Small intestine (tissue), 7 donors: ENCODE data around the gene CDC6. TPM values are rescaled to one million over a fixed set of nuclear protein-coding genes. Genes with fewer than 3 reads are reported as not detected.

Source experiments
- DNase-seq, 2 donors: peaks; one replicate each; pipeline versions ENCODE4 v3.0.0 to v3.0.0-alpha.2; 2013
- FAIRE-seq: peaks from 2 replicates; lab custom pipeline; 2012; peaks lifted over from hg19 to GRCh38; lab: Jason Lieb, UNC
- H3K27ac ChIP-seq, 3 donors: one replicate each; pipeline ENCODE4 v1.5.1; 2013; ENCODE audit warnings: low read length in 2 of 3, mild to moderate bottlenecking in 2 of 3, control low read depth in 1 of 3, inconsistent platforms in 1 of 3, low read depth in 1 of 3, moderate library complexity in 1 of 3
- H3K27me3 ChIP-seq, 3 donors: one replicate each; pipeline ENCODE4 v1.6.1; 2013; ENCODE audit warnings: low read length in 3 of 3, inconsistent platforms in 1 of 3; ENCODE audit not compliant: control insufficient read depth in 3 of 3, insufficient read depth in 3 of 3
- H3K36me3 ChIP-seq, 3 donors: one replicate each; pipeline ENCODE4 v1.6.1; 2013; ENCODE audit warnings: low read length in 3 of 3, inconsistent platforms in 1 of 3, low read depth in 1 of 3, mild to moderate bottlenecking in 1 of 3, moderate library complexity in 1 of 3; ENCODE audit not compliant: control insufficient read depth in 3 of 3, insufficient read depth in 2 of 3
- H3K4me1 ChIP-seq, 3 donors: one replicate each; pipeline ENCODE4 v1.6.1; 2013; ENCODE audit warnings: low read length in 2 of 3, inconsistent platforms in 1 of 3, low read depth in 1 of 3, mild to moderate bottlenecking in 1 of 3, moderate library complexity in 1 of 3; ENCODE audit not compliant: control insufficient read depth in 3 of 3, insufficient read depth in 2 of 3
- H3K4me3 ChIP-seq, 3 donors: one replicate each; pipeline ENCODE4 v1.5.1; 2013; ENCODE audit warnings: low read length in 3 of 3, control low read depth in 1 of 3, inconsistent platforms in 1 of 3, low read depth in 1 of 3, mild to moderate bottlenecking in 1 of 3, moderate library complexity in 1 of 3
- H3K9me3 ChIP-seq, 2 donors: one replicate each; pipeline ENCODE4 v1.6.1; 2013; ENCODE audit warnings: low read depth in 1 of 2, low read length in 1 of 2; ENCODE audit not compliant: control insufficient read depth in 2 of 2, insufficient read depth in 1 of 2
- WGBS, 3 donors: extraction: QIAGEN DNeasy Blood & Tissue Kit; methylation state at CpG; one replicate each; pipeline ENCODE4 v1.1.7; 2013; 5-methylcytosine and 5-hydroxymethylcytosine counted together
- polyA plus RNA-seq, 4 donors: library from polyadenylated mRNA; stranded (reverse) in 3 of 4; unstranded in 1 of 4; fragments of 200-250 nt in 3 of 4; fragments of 120-200 nt in 1 of 4; gene quantifications; one replicate each; pipeline versions ENCODE4 v1.2.1 to v1.2.3, GENCODE V29; 2013
- donor health status: healthy with polysubstance abuse.
- donor health status: control.
- donor health status: control.
- donor health status: Bipolar disorder and iron deficiency.
- donor health status: healthy.

CDC6 gene
- polyA plus RNA-seq, 4 donors, result 2.5 to 11.5 (median 7.3) TPM

DNA sequence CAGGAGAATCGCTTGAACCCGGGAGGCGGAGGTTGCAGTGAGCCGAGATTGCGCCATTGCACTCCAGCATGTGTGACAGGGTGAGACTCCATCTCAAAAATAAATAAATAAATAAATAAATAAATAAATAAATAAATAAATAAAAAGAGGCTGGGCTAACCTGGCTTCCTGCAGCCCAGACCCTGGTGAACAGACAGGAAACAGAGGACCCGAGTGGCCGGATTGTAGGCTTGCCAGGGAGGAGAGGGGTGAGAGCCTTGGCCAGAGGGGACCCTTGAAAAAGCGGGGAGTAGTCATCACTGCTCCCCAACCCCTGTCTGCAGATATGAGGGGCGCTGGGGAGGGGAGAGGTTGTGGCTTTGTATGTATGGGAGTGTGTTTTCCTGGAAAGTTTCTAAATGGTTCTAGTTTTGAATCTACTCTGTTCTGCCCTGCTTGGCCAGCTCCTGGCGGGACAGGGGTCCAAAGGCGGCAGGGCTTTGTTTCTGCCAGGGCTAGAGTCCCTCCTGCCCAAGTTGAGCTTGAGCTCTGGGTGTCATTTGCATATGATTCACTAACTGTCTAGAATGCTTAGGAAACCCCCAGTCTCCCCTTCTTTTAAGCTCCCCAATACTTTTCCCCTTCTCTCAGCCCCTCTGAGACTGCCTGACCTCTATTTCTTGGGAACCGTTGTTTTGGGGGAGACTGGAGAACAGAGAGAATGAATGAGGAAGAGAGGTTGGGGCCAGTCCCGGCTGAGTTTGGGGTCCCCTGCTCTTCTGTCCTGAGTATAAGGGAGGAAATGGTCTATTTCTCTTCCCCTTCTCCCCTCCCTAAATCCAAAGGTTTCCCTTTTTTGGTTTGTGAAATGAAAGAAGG is 37.7 kb downstream of the CDC6 start:
- peak overlapping the region in 2 of 3 donors; percentile 52 to 84 for H3K27ac ChIP-seq
- FAIRE-seq (no peak), DNase-seq (no peak)
- 66 to 81% (median 81%) methylated on average over 13 of the region's 13 CpGs for WGBS, 3 donors
- H3K4me3 ChIP-seq, result no peak overlapping the region
- peaks cover 0 to 33% (median 0%) of the 10 kb centered on the region in 3 donors for H3K36me3 ChIP-seq
- H3K9me3 ChIP-seq, result no peaks in the 10 kb centered on the region
- H3K4me1 ChIP-seq, result peaks cover 18 to 72% (median 47%) of the 10 kb centered on the region in 3 donors
- no peaks in the 10 kb centered on the region for H3K27me3 ChIP-seq

DNA sequence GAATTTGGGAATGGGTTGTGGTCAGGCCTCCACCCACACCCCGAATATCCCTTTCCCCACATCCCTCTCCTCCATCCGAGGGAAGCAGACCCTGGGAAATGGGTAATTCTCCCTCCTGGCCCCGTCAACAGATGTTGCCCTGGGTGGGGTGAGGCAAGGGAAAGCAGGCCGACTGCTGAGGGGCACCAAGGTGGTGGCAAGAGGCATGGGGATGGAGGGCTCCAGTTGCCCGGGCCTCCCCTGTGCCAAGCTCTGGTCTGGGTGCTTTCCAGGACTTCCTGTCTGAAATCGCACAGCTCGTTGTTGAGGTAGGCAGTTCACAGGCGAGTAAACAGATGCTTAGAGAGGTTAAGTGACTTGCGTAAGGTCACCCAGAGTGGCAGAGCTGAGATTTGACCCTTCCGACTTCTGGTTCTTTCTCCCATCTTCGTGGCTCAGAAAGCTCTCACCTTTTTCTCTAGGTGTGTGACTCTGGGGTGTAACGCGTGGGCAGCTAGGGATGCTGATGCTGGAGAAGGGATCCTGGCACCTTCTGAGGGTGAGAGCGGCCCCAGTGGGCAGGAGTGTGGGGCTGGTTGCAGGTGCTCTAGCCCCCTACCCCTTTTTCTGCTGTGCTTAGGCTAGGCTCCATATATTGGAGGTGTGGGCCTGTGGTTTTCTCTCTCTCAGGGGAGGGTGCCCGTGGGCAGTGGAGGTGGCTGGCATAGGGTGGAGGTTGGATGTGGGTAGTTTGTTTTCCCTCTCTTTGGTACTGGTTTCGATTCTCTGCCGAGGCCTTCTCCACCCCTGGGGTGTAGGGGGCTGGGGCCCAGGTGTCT is 38.5 kb downstream of the CDC6 start:
- DNase-seq, result no peak

DNA sequence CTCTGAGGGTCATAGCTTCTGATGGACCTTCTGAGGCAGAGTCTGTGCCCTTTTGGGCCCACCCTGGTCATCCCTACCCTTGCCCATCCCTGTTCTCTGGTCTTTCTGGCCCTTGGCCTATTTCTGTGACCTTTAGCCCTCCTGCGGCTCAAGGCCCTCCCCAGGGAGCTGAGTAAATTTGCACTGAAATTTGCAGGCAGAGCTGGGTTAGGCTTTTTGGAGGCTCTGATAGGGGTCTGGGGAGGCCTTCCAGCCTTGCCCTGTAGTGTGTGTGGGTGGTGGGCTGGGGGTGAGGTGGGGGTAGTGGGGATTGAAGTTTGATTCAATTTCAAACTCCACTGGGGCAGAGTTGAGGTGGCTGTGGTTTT is 39.1 kb downstream of the CDC6 start:
- Histone ChIP-seq H3K27me3 (no peaks in the 10 kb centered on the region), H3K36me3 (peaks cover 0 to 43% (median 0%) of the 10 kb centered on the region in 3 donors), H3K9me3 (no peaks in the 10 kb centered on the region), H3K4me3 (no peak overlapping the region), H3K4me1 (peaks cover 18 to 61% (median 43%) of the 10 kb centered on the region in 3 donors), H3K27ac (peak overlapping the region in 2 of 3 donors; percentile 42 to 84)
- 0 to 32% (median 17%) methylated on average over 1 of the region's 1 CpG for WGBS, 3 donors
- DNase-seq, result peak in 1 of 2 donors; percentile 63
- FAIRE-seq, result no peak

More for the DNA sequence above, 38.5 kb downstream of the CDC6 start:
- Histone ChIP-seq H3K9me3 (no peaks in the 10 kb centered on the region), H3K4me1 (peaks cover 18 to 66% (median 47%) of the 10 kb centered on the region in 3 donors), H3K27ac (peak overlapping the region in 2 of 3 donors; percentile 52 to 84), H3K36me3 (peaks cover 0 to 42% (median 0%) of the 10 kb centered on the region in 3 donors), H3K4me3 (no peak overlapping the region), H3K27me3 (no peaks in the 10 kb centered on the region)
- WGBS, 3 donors, result 47 to 54% (median 52%) methylated on average over 17 of the region's 17 CpGs
- FAIRE-seq, result no peak

DNA sequence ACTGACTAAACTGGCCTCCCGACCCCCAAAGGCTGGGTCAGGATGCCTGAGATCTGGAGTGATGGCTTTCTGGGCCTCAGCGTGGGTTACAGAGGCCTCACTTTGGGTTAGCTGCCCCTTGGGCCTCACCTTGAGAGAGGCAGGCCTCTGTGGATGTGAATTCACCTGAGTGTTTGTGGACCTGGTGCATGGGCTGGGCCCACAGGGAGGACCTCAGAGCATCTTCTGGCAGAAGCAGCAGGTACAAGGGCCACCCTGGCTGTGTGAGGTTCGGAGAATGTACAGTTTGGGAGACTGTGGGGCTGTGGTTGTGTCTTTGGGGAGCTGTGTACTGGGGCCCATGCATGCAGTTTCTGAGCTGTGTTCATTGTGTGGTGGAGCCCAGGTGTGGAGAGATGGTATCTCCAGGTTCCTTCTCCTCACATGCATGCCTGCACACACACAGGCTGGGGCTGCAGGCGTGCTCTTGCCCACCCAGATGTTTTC is 39.6 kb downstream of the CDC6 start:
- Histone ChIP-seq H3K4me1 (peaks cover 18 to 56% (median 43%) of the 10 kb centered on the region in 3 donors), H3K36me3 (peaks cover 0 to 48% (median 0%) of the 10 kb centered on the region in 3 donors), H3K9me3 (no peaks in the 10 kb centered on the region), H3K4me3 (no peak overlapping the region), H3K27ac (peak overlapping the region in 2 of 3 donors; percentile 37 to 42), H3K27me3 (no peaks in the 10 kb centered on the region)
- WGBS, 3 donors, result 58 to 65% (median 60%) methylated on average over 4 of the region's 4 CpGs
- no peak for DNase-seq
- no peak for FAIRE-seq

DNA sequence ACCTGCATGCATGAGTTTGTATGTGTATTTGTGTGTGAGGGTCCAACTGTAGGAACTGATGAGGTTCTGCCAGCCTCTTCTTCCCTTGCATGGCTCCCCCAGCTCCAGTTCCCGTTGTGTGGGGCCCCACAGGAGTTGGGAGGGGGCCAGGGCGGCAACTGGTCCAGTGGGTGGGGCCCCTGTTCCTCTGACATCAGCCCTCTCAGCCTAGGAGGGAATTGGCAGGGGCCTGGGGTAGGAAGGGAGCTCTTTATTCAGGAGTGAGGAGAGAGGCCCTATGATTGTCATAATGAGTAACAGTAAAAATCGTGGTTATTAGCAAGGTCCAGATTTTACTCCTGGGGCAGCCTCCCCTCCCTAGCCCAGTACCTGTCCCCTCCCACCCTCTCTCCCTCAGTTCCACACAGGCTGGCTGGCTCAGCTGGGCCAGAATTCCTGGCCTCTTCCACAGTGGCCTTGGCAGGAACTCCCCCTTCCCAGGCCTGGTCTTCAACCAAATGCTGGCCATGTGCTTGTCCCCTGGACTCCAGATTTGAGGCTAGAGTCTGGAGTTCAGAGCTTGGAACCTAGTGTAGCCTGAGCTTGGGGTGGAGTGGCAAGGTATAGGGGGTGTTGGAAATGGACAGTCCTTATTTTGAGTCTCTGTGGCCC is 40.2 kb downstream of the CDC6 start:
- DNase-seq (no peak), FAIRE-seq (no peak)
- Histone ChIP-seq H3K36me3 (peaks cover 0 to 53% (median 0%) of the 10 kb centered on the region in 3 donors), H3K4me3 (no peak overlapping the region), H3K9me3 (no peaks in the 10 kb centered on the region), H3K4me1 (peaks cover 18 to 51% (median 43%) of the 10 kb centered on the region in 3 donors), H3K27me3 (no peaks in the 10 kb centered on the region), H3K27ac (peak overlapping the region in 1 of 3 donors; percentile 38)
- 13 to 26% (median 21%) methylated on average over 3 of the region's 3 CpGs for WGBS, 3 donors

DNA sequence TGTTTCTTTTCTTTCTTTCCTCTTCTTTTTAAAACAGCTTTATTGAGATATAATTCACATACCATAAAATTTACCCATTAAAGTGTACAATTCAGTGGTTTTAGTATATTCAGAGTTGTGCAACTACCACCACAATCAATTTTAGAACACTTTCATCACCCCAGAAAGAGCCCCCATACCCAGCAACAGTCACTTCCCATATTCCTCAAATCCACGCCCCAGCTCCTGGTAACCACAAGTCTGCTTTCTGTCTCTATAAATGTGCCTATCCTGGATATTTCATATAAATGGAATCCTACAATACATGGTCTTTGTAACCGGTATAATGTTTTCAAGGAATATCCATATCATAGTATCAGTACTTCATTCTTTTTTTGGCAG is 40.7 kb downstream of the CDC6 start:
- Histone ChIP-seq H3K4me3 (no peak overlapping the region), H3K4me1 (peaks cover 18 to 46% (median 43%) of the 10 kb centered on the region in 3 donors), H3K36me3 (peaks cover 0 to 58% (median 0%) of the 10 kb centered on the region in 3 donors), H3K27me3 (no peaks in the 10 kb centered on the region), H3K9me3 (no peaks in the 10 kb centered on the region), H3K27ac (peak overlapping the region in 1 of 3 donors; percentile 38)
- DNase-seq (no peak), FAIRE-seq (no peak)
- 91 to 94% (median 92%) methylated on average over 2 of the region's 2 CpGs for WGBS, 3 donors

DNA sequence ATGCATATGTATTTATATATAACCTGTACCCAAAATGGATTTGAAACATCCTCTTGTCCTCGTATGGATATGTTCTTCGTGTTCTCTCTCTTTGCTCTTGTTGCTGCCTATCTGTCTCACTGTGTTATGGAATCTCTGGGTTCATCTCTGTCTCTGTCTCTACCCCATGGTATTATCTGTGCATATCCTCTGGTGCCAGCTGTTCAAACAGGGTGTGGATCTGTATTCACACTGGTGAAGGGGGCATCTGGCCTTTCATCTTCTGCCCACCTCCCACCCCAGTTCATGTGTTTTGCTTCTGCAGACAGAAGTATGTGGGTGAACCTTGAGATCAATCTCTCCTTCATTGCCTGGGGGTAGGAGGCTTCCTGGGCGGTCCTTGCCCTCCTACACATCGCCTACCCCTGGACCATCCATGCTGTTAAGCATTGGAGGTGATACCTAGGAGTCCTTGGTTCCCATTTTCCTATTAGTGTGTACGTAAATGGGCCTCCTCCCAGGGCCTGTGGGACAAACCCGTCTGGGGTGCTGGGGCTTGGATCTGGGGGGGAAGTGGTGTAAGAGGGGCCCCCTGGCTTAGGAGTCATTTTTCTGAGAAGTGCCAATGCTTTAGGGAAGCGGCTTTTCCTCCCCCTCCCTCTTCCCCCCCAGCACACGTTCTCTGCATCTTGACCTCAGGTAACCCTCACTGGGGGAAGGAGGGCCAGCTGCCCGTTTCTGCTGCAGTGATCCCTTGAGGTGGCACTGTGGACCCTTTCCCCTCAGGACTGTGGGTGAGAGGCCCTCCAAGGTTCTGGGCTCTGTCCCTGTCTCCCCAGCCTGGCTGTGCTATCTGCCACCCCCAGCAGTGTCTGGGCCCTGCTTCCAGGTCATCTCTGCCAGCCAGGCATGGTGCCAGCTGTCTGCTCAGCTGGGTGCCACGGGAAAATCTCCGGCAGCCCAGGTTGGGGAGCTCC is 42.4 kb downstream of the CDC6 start:
- Histone ChIP-seq H3K4me3 (no peak overlapping the region), H3K36me3 (peaks cover 0 to 69% (median 0%) of the 10 kb centered on the region in 3 donors), H3K9me3 (no peaks in the 10 kb centered on the region), H3K27me3 (no peaks in the 10 kb centered on the region), H3K27ac (peak overlapping the region in 1 of 3 donors; percentile 50), H3K4me1 (peaks cover 18 to 44% (median 43%) of the 10 kb centered on the region in 3 donors)
- WGBS, 3 donors, result 32 to 43% (median 35%) methylated on average over 9 to 11 of the region's 11 CpGs
- no peak for DNase-seq
- no peak for FAIRE-seq
